Kidney (tissue), 22 donors: ENCODE results near the gene PLA2G2C. TPM values are rescaled to one million over a fixed set of nuclear protein-coding genes. Genes with fewer than 3 reads are reported as not detected.
A peak's percentile ranks its signal among the peaks of the same experiment; 100 is the strongest.

Experiments
- DNase-seq, 5 donors: peaks; one replicate each; pipeline ENCODE4 v3.0.0-alpha.2; 2013 to 2020
- FAIRE-seq: peaks from 2 replicates; lab custom pipeline; 2012; peaks lifted over from hg19 to GRCh38; lab: Jason Lieb, UNC
- H3K27ac ChIP-seq, 2 donors: one replicate each; pipeline ENCODE4 v1.7.0; 2013; ENCODE audit warnings: low read depth in 2 of 2, low read length in 2 of 2, inconsistent platforms in 1 of 2
- H3K27me3 ChIP-seq: one replicate; pipeline ENCODE4 v1.7.1; 2013; ENCODE audit warnings: low read length, inconsistent platforms; ENCODE audit not compliant: control insufficient read depth, insufficient read depth
- H3K36me3 ChIP-seq, 3 donors: one replicate each; pipeline versions ENCODE4 v1.7.0 to v1.7.1; 2013; ENCODE audit warnings: low read length in 3 of 3, control low read depth in 1 of 3, inconsistent platforms in 1 of 3; ENCODE audit not compliant: insufficient read depth in 3 of 3, control insufficient read depth in 2 of 3
- H3K4me1 ChIP-seq, 3 donors: one replicate each; pipeline versions ENCODE4 v1.7.0 to v1.7.1; 2013; ENCODE audit warnings: low read length in 3 of 3, inconsistent platforms in 1 of 3, low read depth in 1 of 3; ENCODE audit not compliant: control insufficient read depth in 2 of 3, insufficient read depth in 2 of 3
- H3K4me3 ChIP-seq, 3 donors: one replicate each; pipeline versions ENCODE4 v1.7.0 to v1.8.1; 2013; ENCODE audit warnings: low read length in 3 of 3, control low read depth in 1 of 3, inconsistent platforms in 1 of 3
- H3K9ac ChIP-seq, 3 donors: one replicate each; pipeline versions ENCODE4 v1.7.0 to v1.7.1; 2013; ENCODE audit warnings: low read length in 3 of 3, control low read depth in 1 of 3, inconsistent platforms in 1 of 3
- H3K9me3 ChIP-seq, 3 donors: one replicate each; pipeline versions ENCODE4 v1.7.0 to v1.7.1; 2013; ENCODE audit warnings: low read length in 3 of 3, control low read depth in 1 of 3, inconsistent platforms in 1 of 3; ENCODE audit not compliant: control insufficient read depth in 2 of 3, insufficient read depth in 1 of 3
- intact Hi-C: fragments of 100-400 bp; cut with DNase I; formaldehyde crosslinking; loops from one replicate; pipeline ENCODE4 v1.11.1; 2022
- long read RNA-seq, 10 donors: library from polyadenylated mRNA in 1 of 10; unstranded in 1 of 10; transcript quantifications; one replicate each; pipeline ENCODE4 v2.0.0 and lab custom pipeline, GENCODE V29; 2021 to 2026
- polyA plus RNA-seq: library from polyadenylated mRNA; stranded (reverse); fragments of 350-450 nt; fragmentation: Illumina TruSeq; extraction: RNeasy Lipid Tissue Mini Kit (QIAGEN cat#74804); gene quantifications from one replicate; pipeline ENCODE4 v1.2.3, GENCODE V29; 2014; ENCODE audit warnings: low read depth, low replicate concordance; ENCODE audit not compliant: insufficient read depth
- total RNA-seq: library from RNA; stranded (reverse); fragmentation: NEBNext Ultra II Directional; extraction: Animal tissue kit (Norgen Biotek cat#: 25700); gene quantifications from one replicate; pipeline ENCODE4 v1.2.1, GENCODE V29; 2021
- TF ChIP-seq, protein P1 (sequence below): IDR thresholded peaks from 3 replicates; pipeline ENCODE4 v1.5.1; 2012; ENCODE audit warnings: mild to moderate bottlenecking, moderate library complexity, borderline replicate concordance; ENCODE audit not compliant: insufficient read depth; ENCODE audit errors: extremely low read depth
- donor health status: control.
- donor health status: control.
- donor health status: control.
- donor health status: control.
- donor health status: control.
- donor health status: DM: yes; HTN: yes; CAD: no.
- donor health status: Normal renal cell carcinoma (clear cell type).

PLA2G2C gene, protein sequence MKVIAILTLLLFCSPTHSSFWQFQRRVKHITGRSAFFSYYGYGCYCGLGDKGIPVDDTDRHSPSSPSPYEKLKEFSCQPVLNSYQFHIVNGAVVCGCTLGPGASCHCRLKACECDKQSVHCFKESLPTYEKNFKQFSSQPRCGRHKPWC
- total RNA-seq (0.31 TPM), polyA plus RNA-seq (not detected)
- long read RNA-seq, donor 1: 0 reads
- long read RNA-seq, donor 2: 0 reads
- long read RNA-seq, donor 3: 0 reads
- long read RNA-seq, donor 4: 0 reads
- long read RNA-seq, donor 5: 0 reads
- long read RNA-seq, donor 6: 0 reads
- long read RNA-seq, donor 7: 0 reads
- long read RNA-seq, donor 8: 0 reads
- long read RNA-seq, donor 9: 0 reads
- long read RNA-seq, donor 10: 0 reads

DNA sequence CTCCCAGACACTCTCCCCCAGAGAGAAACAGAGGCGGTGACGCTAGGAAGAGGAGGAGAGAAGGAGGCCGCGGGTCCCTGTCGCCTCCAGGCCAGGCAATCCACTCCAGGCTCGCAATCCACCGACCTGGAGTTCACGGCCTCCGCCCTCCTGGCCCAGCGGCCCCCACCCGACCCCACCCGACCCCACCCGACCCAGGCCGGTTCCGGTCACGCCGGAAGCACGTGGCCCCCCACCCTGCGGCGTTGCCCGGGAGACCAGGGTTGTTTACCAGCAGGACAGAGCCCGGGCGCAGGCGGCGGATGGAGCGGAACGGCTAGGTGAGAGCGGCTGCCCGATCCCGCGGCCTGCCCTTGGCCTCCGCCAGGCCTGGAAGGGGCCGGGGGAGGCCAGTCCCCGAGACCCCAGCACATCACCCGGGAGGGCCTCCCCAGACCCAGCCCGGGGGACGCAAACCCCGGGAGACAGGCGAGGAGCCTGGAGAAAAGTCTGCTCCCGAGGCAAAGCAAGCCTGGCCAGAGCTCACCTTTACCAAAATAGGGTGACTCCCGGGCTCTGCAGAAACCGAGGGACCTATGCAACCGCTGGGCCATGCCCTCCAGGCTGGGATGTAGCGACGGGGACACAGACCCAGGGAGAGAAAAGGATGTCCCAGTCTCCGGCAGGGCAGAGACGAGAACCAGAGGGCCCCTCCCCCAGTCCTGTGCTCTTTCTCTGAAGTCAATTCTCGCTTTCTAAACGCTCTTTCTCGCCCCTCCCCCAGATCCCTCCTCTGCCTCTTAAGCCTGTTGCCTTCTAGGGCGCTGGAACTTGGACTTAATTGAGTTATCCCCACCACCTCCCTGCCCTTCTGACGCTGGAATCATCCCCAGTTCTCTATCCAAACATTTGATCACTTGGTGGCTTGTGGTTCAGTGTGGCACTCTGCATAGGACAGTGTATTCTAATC, at the start of gene PLA2G2C, which contains the start of gene UBXN10:
PLA2G2C (minus strand) TSS at position 685 of the 949 bp plus-strand sequence. CDS start 9,155 bp downstream, outside the sequence.
UBXN10 (plus strand) TSS at position 263 of the 949 bp plus-strand sequence. CDS start 4,466 bp downstream, outside the sequence.
- Histone ChIP-seq H3K27ac (peak within 1 kb of the TSS; percentile 9 to 23), H3K27me3 (no peaks in the 10 kb centered on the region), H3K9me3 (no peaks in the 10 kb centered on the region), H3K36me3 (no peaks in the 10 kb centered on the region), H3K9ac (peak within 1 kb of the TSS; percentile 0 to 75 (median 5)), H3K4me3 (peak within 1 kb of the TSS; percentile 47 to 75 (median 74)), H3K4me1 (peaks cover 0 to 11% (median 8%) of the 10 kb centered on the region in 3 donors)
- peak; percentile 83 to 95 (median 86) for DNase-seq
- TF ChIP-seq, protein P1, sequence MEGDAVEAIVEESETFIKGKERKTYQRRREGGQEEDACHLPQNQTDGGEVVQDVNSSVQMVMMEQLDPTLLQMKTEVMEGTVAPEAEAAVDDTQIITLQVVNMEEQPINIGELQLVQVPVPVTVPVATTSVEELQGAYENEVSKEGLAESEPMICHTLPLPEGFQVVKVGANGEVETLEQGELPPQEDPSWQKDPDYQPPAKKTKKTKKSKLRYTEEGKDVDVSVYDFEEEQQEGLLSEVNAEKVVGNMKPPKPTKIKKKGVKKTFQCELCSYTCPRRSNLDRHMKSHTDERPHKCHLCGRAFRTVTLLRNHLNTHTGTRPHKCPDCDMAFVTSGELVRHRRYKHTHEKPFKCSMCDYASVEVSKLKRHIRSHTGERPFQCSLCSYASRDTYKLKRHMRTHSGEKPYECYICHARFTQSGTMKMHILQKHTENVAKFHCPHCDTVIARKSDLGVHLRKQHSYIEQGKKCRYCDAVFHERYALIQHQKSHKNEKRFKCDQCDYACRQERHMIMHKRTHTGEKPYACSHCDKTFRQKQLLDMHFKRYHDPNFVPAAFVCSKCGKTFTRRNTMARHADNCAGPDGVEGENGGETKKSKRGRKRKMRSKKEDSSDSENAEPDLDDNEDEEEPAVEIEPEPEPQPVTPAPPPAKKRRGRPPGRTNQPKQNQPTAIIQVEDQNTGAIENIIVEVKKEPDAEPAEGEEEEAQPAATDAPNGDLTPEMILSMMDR: no peak
- intact Hi-C loops: no loop called here
- no peak for FAIRE-seq

DNA sequence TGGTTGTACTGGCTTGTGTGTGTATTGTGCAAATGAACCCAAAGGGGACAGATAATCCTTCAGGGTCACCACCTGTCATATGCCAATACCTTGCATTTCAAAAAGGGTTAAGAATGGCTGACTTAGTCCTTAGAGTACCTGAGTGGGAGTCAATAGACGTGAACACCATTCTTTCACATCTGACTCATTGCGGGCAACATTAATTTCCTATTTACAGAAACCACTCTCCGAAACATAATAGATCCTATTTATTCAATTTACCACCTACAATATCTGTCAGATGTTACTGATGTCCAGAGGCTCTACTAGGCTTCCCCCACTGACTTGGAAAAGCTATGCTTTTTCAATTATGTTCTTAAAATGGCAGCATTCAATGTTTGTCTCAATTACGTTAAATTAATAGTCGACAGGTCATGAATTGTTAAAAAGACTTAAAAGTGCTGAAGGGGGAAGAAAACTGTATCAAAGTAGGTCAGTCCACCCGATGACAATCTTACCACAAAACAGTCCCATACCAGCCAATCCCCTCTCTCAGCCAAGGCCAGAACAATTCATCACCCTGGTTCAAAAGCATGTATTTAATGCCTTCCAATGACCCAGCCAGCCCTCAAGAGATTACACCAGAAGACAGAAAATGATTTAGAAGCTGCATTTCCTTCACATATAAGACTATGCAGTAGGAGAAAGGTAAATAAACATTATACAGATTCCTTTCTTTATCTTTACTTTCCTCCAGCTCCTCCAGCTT, 48.6 kb upstream of the PLA2G2C start:
- no peak overlapping the region for H3K4me3 ChIP-seq
- H3K27me3 ChIP-seq: no peaks in the 10 kb centered on the region
- no peak for DNase-seq
- TF ChIP-seq, protein P1: no peak
- intact Hi-C loops: no loop called here
- H3K9ac ChIP-seq: no peak overlapping the region
- FAIRE-seq: no peak
- H3K9me3 ChIP-seq: no peaks in the 10 kb centered on the region
- H3K27ac ChIP-seq: no peak overlapping the region
- H3K36me3 ChIP-seq: no peaks in the 10 kb centered on the region
- peaks cover 0 to 3% (median 0%) of the 10 kb centered on the region in 3 donors for H3K4me1 ChIP-seq

DNA sequence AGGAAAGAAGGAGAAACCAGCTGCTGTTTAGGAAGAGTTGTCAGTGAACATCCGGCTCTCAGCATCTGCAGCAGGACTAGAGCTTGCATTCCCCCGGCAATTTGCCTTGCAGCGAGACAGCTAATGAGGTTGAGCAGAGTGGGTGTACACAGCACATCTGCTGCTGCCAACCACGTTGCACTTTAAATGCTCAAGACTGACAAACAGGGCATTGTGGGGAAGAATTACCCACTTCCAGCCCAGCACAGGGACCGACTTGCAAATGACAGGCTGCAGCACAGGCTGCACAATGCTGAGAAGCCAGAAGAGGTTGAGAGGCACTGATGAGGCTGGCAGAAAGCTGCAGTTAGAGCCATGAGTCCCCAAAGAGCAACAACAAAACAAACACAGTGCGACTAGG, 47.5 kb upstream of the PLA2G2C start:
- TF ChIP-seq, protein P1: no peak
- DNase-seq: peak in 1 of 5 donors; percentile 46
- H3K4me3 ChIP-seq: no peak overlapping the region

More for the DNA sequence above, 47.5 kb upstream of the PLA2G2C start:
- H3K27ac ChIP-seq: no peak overlapping the region
- H3K4me1 ChIP-seq: peaks cover 0 to 3% (median 0%) of the 10 kb centered on the region in 3 donors
- no peak overlapping the region for H3K9ac ChIP-seq
- intact Hi-C loops: no loop called here
- no peaks in the 10 kb centered on the region for H3K9me3 ChIP-seq
- H3K36me3 ChIP-seq: no peaks in the 10 kb centered on the region
- H3K27me3 ChIP-seq: no peaks in the 10 kb centered on the region
- no peak for FAIRE-seq
